Breast epithelium (tissue), 3 donors: ENCODE data around the gene SLC27A5.
"Not testable (repeated sequence)": the region's sequence is repeated elsewhere in the genome, so short reads cannot be mapped to it uniquely, and the experiment has no call there.

ENCODE experiments used
- POLR2A ChIP-seq: fragments of 450-650 bp; IDR thresholded peaks from one replicate; pipeline ENCODE4 v1.6.1; 2016; ENCODE audit warnings: antibody characterized with exemption, mild to moderate bottlenecking, moderate library complexity
- POLR2AphosphoS5 ChIP-seq, 3 donors: sonication (generic); formaldehyde crosslinking; IDR thresholded peaks; one replicate each; pipeline ENCODE4 v1.6.1; 2017; ENCODE audit warnings: antibody characterized with exemption in 3 of 3
- TF ChIP-seq, protein P1 (sequence below), 3 donors: fragments of 450-650 bp; IDR thresholded peaks; one replicate each; pipeline ENCODE4 v1.5.1; 2016 to 2017; ENCODE audit warnings: antibody characterized with exemption in 3 of 3, mild to moderate bottlenecking in 3 of 3, moderate library complexity in 3 of 3

- TF ChIP-seq POLR2A; POLR2AphosphoS5 (IDR thresholded peaks at IDR 0.05): not testable (repeated sequence)
- TF ChIP-seq, protein P1, sequence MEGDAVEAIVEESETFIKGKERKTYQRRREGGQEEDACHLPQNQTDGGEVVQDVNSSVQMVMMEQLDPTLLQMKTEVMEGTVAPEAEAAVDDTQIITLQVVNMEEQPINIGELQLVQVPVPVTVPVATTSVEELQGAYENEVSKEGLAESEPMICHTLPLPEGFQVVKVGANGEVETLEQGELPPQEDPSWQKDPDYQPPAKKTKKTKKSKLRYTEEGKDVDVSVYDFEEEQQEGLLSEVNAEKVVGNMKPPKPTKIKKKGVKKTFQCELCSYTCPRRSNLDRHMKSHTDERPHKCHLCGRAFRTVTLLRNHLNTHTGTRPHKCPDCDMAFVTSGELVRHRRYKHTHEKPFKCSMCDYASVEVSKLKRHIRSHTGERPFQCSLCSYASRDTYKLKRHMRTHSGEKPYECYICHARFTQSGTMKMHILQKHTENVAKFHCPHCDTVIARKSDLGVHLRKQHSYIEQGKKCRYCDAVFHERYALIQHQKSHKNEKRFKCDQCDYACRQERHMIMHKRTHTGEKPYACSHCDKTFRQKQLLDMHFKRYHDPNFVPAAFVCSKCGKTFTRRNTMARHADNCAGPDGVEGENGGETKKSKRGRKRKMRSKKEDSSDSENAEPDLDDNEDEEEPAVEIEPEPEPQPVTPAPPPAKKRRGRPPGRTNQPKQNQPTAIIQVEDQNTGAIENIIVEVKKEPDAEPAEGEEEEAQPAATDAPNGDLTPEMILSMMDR (IDR thresholded peaks at IDR 0.05) = not testable (repeated sequence)
Measured at GRCh38 chr19:58507602-58508223, 4.1 kb downstream of the SLC27A5 start.
